Tibial nerve (tissue), 4 donors: ENCODE results near the gene ZNF74. TPM values are rescaled to one million over a fixed set of nuclear protein-coding genes. Genes with fewer than 3 reads are reported as not detected.

Experiments used
- DNase-seq, 2 donors: peaks; one replicate each; pipeline ENCODE4 v3.0.0-alpha.2; 2019; ENCODE audit warnings: low spot score in 2 of 2
- H3K27ac ChIP-seq, 4 donors: fragments of 200-600 bp; sonication (generic) in 3 of 4; one replicate each; pipeline ENCODE4 v1.5.1; 2017 to 2019; ENCODE audit warnings: mild to moderate bottlenecking in 1 of 4
- H3K27me3 ChIP-seq, 2 donors: fragments of 200-600 bp; sonication (generic) in 1 of 2; one replicate each; pipeline versions ENCODE4 v1.5.1 to v1.6.0; 2017 to 2019
- H3K36me3 ChIP-seq, 3 donors: fragments of 200-600 bp; sonication (generic); one replicate each; pipeline ENCODE4 v1.5.1; 2018 to 2019
- H3K4me1 ChIP-seq, 4 donors: fragments of 200-600 bp; sonication (generic) in 3 of 4; one replicate each; pipeline ENCODE4 v1.5.1; 2017 to 2019
- H3K4me3 ChIP-seq, 4 donors: fragments of 200-600 bp; sonication (generic) in 3 of 4; one replicate each; pipeline ENCODE4 v1.5.1; 2017 to 2019; ENCODE audit warnings: mild to moderate bottlenecking in 1 of 4, moderate library complexity in 1 of 4
- H3K9me3 ChIP-seq, 4 donors: fragments of 200-600 bp; sonication (generic) in 3 of 4; one replicate each; pipeline ENCODE4 v1.5.1; 2017 to 2019
- EP300 ChIP-seq, 2 donors: sonication (generic); formaldehyde crosslinking; IDR thresholded peaks; one replicate each; pipeline ENCODE4 v1.6.1; 2017; ENCODE audit warnings: antibody characterized with exemption in 2 of 2, mild to moderate bottlenecking in 1 of 2
- POLR2A ChIP-seq, 2 donors: fragments of 450-650 bp; IDR thresholded peaks; one replicate each; pipeline ENCODE4 v1.6.1; 2017; ENCODE audit warnings: antibody characterized with exemption in 2 of 2, mild to moderate bottlenecking in 2 of 2, moderate library complexity in 2 of 2
- WGBS, 2 donors: methylation state at CpG; one replicate each; pipeline ENCODE4 v1.1.5; 2018; 5-methylcytosine and 5-hydroxymethylcytosine counted together
- total RNA-seq, 4 donors: library from RNA; depleted of rRNA; stranded (reverse); fragments of >200 nt; gene quantifications; one replicate each; pipeline ENCODE4 v1.1.0, GENCODE V29; 2016
- TF ChIP-seq, protein P1 (sequence below), 5 experiments: fragments of 200-600 bp in 3 of 5; fragments of 450-650 bp in 2 of 5; sonication (generic) in 3 of 5; IDR thresholded peaks; one replicate each; pipeline ENCODE4 v1.5.1; 2016 to 2019; ENCODE audit warnings: antibody characterized with exemption in 5 of 5, mild to moderate bottlenecking in 3 of 5, moderate library complexity in 2 of 5

Gene ZNF74
- total RNA-seq, 4 donors from 2014 or later = 8.7 to 13.5 (median 10.2) TPM

DNA sequence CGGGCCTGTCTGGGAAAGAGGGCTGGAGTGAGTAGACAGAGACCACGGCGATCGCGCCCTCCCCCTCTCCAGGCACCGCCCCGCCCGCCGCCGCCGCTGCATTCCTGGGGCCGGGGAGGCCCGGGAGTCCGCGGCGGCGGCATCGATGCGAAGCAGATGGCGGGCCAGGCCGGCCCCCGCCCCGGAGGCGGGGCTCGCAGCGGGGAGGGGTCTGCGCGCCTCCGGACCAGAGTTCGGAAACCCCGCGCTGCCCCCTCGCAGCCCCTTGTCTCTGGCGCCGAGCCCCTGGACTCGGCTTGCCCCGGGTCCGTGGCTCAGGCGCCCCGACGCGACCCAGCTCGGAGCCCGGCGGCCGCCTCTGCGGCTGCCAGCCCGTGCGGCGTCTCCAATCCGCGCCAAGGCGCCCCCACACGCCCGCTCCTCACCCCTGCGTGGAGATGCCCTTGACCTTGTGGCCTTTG, 42.4 kb downstream of the ZNF74 start:
- no peaks in the 10 kb centered on the region for H3K27me3 ChIP-seq
- no peaks in the 10 kb centered on the region for H3K9me3 ChIP-seq
- H3K36me3 ChIP-seq = peaks cover 0 to under 1% (median 0%) of the 10 kb centered on the region in 3 donors
- peaks cover 0 to 85% (median 20%) of the 10 kb centered on the region in 4 donors for H3K4me1 ChIP-seq
- peak overlapping the region in 3 of 4 donors; percentile 77 to 94 (median 88) for H3K27ac ChIP-seq
- TF ChIP-seq, protein P1, sequence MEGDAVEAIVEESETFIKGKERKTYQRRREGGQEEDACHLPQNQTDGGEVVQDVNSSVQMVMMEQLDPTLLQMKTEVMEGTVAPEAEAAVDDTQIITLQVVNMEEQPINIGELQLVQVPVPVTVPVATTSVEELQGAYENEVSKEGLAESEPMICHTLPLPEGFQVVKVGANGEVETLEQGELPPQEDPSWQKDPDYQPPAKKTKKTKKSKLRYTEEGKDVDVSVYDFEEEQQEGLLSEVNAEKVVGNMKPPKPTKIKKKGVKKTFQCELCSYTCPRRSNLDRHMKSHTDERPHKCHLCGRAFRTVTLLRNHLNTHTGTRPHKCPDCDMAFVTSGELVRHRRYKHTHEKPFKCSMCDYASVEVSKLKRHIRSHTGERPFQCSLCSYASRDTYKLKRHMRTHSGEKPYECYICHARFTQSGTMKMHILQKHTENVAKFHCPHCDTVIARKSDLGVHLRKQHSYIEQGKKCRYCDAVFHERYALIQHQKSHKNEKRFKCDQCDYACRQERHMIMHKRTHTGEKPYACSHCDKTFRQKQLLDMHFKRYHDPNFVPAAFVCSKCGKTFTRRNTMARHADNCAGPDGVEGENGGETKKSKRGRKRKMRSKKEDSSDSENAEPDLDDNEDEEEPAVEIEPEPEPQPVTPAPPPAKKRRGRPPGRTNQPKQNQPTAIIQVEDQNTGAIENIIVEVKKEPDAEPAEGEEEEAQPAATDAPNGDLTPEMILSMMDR (IDR thresholded peaks at IDR 0.05) = no peak
- TF ChIP-seq EP300 (IDR thresholded peaks at IDR 0.05) (no peak), POLR2A (IDR thresholded peaks at IDR 0.05) (no peak)
- peak overlapping the region; percentile 48 to 87 (median 71) for H3K4me3 ChIP-seq
- WGBS, 2 donors = 0 to 1% methylated on average over 11 to 19 of the region's 56 CpGs
- DNase-seq = no peak

DNA sequence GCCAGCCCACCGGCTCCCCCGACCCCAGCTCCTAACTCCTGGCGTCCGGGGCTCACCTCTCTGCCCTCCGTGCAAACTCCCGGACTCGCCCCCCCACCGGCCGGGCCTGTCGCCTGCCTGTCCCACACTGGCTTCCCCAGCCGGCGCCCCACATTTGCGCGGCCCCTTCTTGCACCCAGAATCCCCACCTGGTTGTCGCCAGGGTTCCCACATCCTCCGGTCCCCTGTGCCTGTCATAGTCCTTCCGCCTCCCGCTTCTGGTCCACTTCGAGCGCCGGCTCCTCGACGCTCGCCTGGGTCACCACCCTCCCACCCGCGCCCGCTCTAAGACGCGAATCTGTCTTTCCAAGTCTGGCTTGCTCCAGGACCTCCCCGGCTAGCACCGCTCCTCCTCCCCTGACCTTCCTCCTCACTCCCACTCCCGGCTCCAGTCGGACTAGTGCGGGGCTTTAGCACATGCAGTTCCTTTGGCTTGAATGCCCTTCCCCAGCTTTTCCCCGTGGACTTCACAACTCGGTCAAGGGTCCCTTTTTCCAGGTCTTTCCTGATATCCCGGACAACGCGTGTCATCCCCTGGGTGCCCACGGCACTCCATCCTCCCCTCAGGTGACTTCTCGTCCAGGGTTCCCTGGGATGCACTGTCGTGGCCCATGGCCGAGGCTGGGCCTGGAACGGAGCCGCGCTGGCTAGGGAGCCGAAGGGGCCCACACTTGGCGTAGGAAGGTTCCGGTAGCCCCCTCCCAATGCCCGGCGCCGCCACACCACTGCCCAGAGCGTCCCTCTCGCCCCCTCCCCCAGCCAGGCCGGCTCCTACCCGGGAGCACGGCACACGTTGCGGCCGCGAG, 43.0 kb downstream of the ZNF74 start:
- no peak for TF ChIP-seq POLR2A (IDR thresholded peaks at IDR 0.05)
- no peak for TF ChIP-seq EP300 (IDR thresholded peaks at IDR 0.05)
- TF ChIP-seq, protein P1 (IDR thresholded peaks at IDR 0.05) = no peak
- H3K27ac ChIP-seq = peak overlapping the region; percentile 23 to 94 (median 82)
- H3K4me3 ChIP-seq = peak overlapping the region; percentile 48 to 87 (median 71)
- peaks cover 0 to 85% (median 22%) of the 10 kb centered on the region in 4 donors for H3K4me1 ChIP-seq
- DNase-seq = no peak
- H3K36me3 ChIP-seq = peaks cover 0 to 7% (median 0%) of the 10 kb centered on the region in 3 donors
- WGBS, 2 donors = 1 to 2% methylated on average over 40 to 61 of the region's 61 CpGs
- H3K27me3 ChIP-seq = no peaks in the 10 kb centered on the region
- no peaks in the 10 kb centered on the region for H3K9me3 ChIP-seq

DNA sequence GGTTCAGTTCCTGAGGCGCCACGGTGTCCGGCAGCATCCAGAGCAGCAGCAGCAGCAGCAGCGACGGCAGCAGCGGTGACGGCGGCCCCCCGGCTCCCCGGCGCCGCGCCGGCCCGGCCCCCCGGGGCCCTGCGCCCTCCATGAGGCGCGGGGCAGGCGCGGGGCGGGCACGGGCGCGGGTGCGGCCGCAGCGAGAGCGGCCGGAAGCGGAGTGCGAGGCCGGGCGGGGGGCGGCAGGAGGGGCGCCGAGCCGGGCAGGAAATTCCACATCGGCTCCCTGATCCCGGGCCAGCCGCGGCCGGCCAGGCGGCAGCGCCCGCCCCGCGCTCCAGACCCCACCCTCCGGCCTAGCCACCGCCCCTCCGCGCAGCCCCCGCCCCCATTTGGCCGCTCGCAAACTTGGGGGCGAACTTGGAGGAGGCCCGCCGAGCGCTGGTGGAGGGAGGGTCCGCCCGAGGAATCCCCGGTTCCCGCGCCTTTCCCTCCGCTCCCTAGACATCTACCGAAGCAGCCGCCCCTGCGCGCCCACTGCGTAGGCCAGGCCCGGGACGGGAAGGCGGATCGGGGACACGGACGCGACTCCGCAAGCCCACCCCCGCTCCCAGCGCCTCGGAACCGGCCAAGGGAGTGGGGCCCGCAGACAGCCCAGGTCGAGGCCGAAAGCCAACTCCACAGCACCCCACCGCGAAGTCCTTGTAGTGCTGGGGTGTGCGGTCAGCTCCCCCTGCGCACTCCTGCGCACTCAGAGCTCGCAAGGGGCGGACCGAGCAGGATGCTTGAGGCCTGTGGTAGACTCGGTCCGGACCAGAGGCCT, 43.9 kb downstream of the ZNF74 start, which contains the start of gene SCARF2:
TSS of gene SCARF2 (minus strand) at position 213 of the 814 bp plus-strand sequence. CDS start at position 142, 71 bp downstream.
- Histone ChIP-seq H3K36me3 (peaks cover 0 to 15% (median 0%) of the 10 kb centered on the region in 3 donors), H3K4me3 (peak within 1 kb of the TSS; percentile 48 to 87 (median 71)), H3K27ac (peak within 1 kb of the TSS; percentile 77 to 98 (median 86)), H3K27me3 (no peaks in the 10 kb centered on the region), H3K9me3 (no peaks in the 10 kb centered on the region), H3K4me1 (peaks cover 0 to 87% (median 24%) of the 10 kb centered on the region in 4 donors)
- no peak for DNase-seq
- WGBS, 2 donors = 3 to 6% methylated on average over 27 to 74 of the region's 95 CpGs
- peak in 1 of 2 donors; percentile 16 for TF ChIP-seq POLR2A (IDR thresholded peaks at IDR 0.05)
- TF ChIP-seq, protein P1 (IDR thresholded peaks at IDR 0.05) = no peak
- TF ChIP-seq EP300 (IDR thresholded peaks at IDR 0.05) = peak in 1 of 2 donors; percentile 40

DNA sequence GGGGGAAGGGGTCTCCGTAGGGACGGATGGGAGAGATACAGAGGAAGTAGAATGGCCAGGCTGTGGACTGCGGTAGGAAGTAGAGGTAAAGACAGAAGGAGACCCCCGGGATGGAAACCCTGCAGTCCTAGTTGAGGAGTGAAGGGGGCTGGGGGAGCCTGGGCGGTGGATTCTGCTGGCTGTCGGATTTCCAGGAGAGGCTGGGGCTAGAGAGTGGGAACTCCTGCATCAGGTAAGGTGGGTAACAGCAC, 44.4 kb downstream of the ZNF74 start:
- no peak for TF ChIP-seq POLR2A (IDR thresholded peaks at IDR 0.05)
- TF ChIP-seq, protein P1 (IDR thresholded peaks at IDR 0.05) = no peak
- no peak for TF ChIP-seq EP300 (IDR thresholded peaks at IDR 0.05)
- 15 to 27% methylated on average over 6 of the region's 6 CpGs for WGBS, 2 donors

More for the DNA sequence above, 44.4 kb downstream of the ZNF74 start:
- Histone ChIP-seq H3K9me3 (no peaks in the 10 kb centered on the region), H3K27ac (peak overlapping the region; percentile 74 to 98 (median 86)), H3K36me3 (peaks cover 0 to 20% (median 0%) of the 10 kb centered on the region in 3 donors), H3K4me3 (peak overlapping the region; percentile 48 to 86 (median 64)), H3K27me3 (no peaks in the 10 kb centered on the region), H3K4me1 (peaks cover 0 to 85% (median 24%) of the 10 kb centered on the region in 4 donors)
- DNase-seq = no peak
